A549 treated with AZD2906 at 1 μM for 4 hours (cell line): Measurements from ENCODE around the gene CBFA2T3. TPM values are rescaled to one million over a fixed set of nuclear protein-coding genes. Genes with fewer than 3 reads are reported as not detected.

Experiments used
- total RNA-seq: library from RNA; stranded (reverse); fragments of 200-300 nt; extraction: Qiagen RNA extraction; gene quantifications from 5 replicates; pipeline ENCODE4 v1.2.3, GENCODE V29; 2022

Gene CBFA2T3
- total RNA-seq, result 0.77 to 1.3 TPM (median 1.1 TPM) in 5 replicates

GRCh38 chr16:88977018-88977811 is at the start of gene CBFA2T3:
Gene CBFA2T3, minus strand, starts transcription at chr16:88977207. Its CDS starts 400 bp downstream, at chr16:88976807.

GRCh38 chr16:88866151-88866920 is 110.7 kb downstream of the CBFA2T3 start, which contains the start of gene PABPN1L:
Gene PABPN1L, minus strand, starts transcription at chr16:88866660. Its CDS starts 54 bp downstream, at chr16:88866606.

GRCh38 chr16:88856828-88857727 is 119.9 kb downstream of the CBFA2T3 start, which contains the start of the genes GALNS and TRAPPC2L:
Gene GALNS, minus strand, starts transcription at chr16:88856947. Its CDS starts 70 bp downstream, at chr16:88856877.
Gene TRAPPC2L, plus strand, starts transcription at chr16:88857127. Its CDS starts 24 bp downstream, at chr16:88857151.

Other genes with a start within 250 kb of the CBFA2T3 start
- gene PIEZO1, start 192.0 kb downstream of the CBFA2T3 start, total RNA-seq, result 97.2 to 152 TPM (median 140 TPM) in 5 replicates
- 28.6 to 34.7 TPM (median 33.6 TPM) in 5 replicates for gene CDT1, start 173.4 kb downstream of the CBFA2T3 start, total RNA-seq
- gene APRT, start 165.3 kb downstream of the CBFA2T3 start, total RNA-seq, result 304 to 457 TPM (median 428 TPM) in 5 replicates
- gene GALNS, start 120.3 kb downstream of the CBFA2T3 start, total RNA-seq, result 36.5 to 51.7 TPM (median 50.2 TPM) in 5 replicates
- gene TRAPPC2L, start 120.1 kb downstream of the CBFA2T3 start, total RNA-seq, result 102 to 113 TPM (median 107 TPM) in 5 replicates
- gene PABPN1L, start 110.5 kb downstream of the CBFA2T3 start, total RNA-seq, result 0.08 to 0.11 TPM in 2 of 5 replicates, not detected in the others
- gene ACSF3, start 116.6 kb upstream of the CBFA2T3 start, total RNA-seq, result 15.9 to 20.6 TPM (median 19.2 TPM) in 5 replicates
- 0.14 to 0.33 TPM (median 0.22 TPM) in 5 replicates for gene CDH15, start 194.5 kb upstream of the CBFA2T3 start, total RNA-seq
- 1.0 to 1.7 TPM (median 1.6 TPM) in 5 replicates for gene SLC22A31, start 223.3 kb upstream of the CBFA2T3 start, total RNA-seq
- gene ZNF778, start 240.5 kb upstream of the CBFA2T3 start, total RNA-seq, result 9.3 to 12.7 TPM (median 10.4 TPM) in 5 replicates